Duodenal mucosa (tissue), 2 donors: ENCODE data around the gene CRYBG1.

ENCODE experiments used
- H3K27ac ChIP-seq: one replicate; pipeline ENCODE4 v1.7.0; 2013; ENCODE audit warnings: low read depth, low read length
- H3K27me3 ChIP-seq, 2 donors: one replicate each; pipeline ENCODE4 v1.7.0; 2013; ENCODE audit warnings: low read length in 2 of 2, control low read depth in 1 of 2; ENCODE audit not compliant: insufficient read depth in 2 of 2, control insufficient read depth in 1 of 2
- H3K36me3 ChIP-seq, 2 donors: one replicate each; pipeline ENCODE4 v1.7.0; 2013; ENCODE audit warnings: low read length in 2 of 2, control low read depth in 1 of 2; ENCODE audit not compliant: insufficient read depth in 2 of 2, control insufficient read depth in 1 of 2
- H3K4me1 ChIP-seq, 2 donors: one replicate each; pipeline ENCODE4 v1.7.0; 2013; ENCODE audit warnings: low read length in 2 of 2, control low read depth in 1 of 2; ENCODE audit not compliant: insufficient read depth in 2 of 2, control insufficient read depth in 1 of 2
- H3K4me3 ChIP-seq, 2 donors: one replicate each; pipeline ENCODE4 v1.7.0; 2013; ENCODE audit warnings: low read length in 2 of 2, low read depth in 1 of 2
- H3K9ac ChIP-seq, 2 donors: one replicate each; pipeline ENCODE4 v1.7.0; 2013; ENCODE audit warnings: low read length in 2 of 2, low read depth in 1 of 2
- H3K9me3 ChIP-seq, 2 donors: one replicate each; pipeline ENCODE4 v1.7.0; 2013; ENCODE audit warnings: low read length in 2 of 2, control low read depth in 1 of 2; ENCODE audit not compliant: control insufficient read depth in 1 of 2

The CRYBG1 gene

DNA sequence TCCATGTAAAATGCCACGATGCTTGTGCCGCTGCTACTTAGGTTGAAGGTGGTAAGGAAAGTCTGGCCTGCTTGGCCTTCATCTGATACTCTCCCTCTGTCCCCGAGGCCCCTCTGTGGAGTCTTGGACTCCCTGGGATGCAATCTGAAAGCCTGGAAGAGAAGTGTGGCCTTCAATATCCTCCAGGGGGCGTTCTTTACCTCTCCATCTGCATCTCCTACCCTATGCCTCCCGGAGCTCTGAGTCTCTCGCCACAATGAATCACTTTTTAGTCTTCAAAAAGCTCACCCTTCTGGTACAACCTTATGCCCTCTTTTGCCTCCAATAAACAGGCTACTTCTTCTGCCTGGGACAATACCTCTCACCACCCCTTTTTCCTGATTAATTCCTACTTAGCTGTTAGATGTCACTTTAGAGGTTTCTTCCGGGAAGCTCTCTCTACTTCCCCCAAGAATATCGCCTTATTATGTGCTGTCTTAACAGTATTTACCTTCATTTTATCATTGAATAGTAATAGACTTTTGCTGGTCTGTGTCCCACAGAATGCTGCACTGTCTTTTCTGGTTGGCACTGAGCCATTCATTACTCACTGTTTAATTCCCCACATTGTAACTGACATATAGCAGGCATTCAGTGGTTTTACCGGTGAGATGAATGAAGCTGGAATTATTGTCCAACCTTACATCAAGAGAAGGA lies 21.0 kb upstream of the CRYBG1 start:
- Histone ChIP-seq H3K27ac (no peak overlapping the region), H3K4me3 (peak overlapping the region in 1 of 2 donors; percentile 41), H3K9me3 (no peaks in the 10 kb centered on the region), H3K27me3 (peaks cover 0 to 8% of the 10 kb centered on the region in 2 donors), H3K36me3 (no peaks in the 10 kb centered on the region), H3K9ac (no peak overlapping the region), H3K4me1 (no peaks in the 10 kb centered on the region)

DNA sequence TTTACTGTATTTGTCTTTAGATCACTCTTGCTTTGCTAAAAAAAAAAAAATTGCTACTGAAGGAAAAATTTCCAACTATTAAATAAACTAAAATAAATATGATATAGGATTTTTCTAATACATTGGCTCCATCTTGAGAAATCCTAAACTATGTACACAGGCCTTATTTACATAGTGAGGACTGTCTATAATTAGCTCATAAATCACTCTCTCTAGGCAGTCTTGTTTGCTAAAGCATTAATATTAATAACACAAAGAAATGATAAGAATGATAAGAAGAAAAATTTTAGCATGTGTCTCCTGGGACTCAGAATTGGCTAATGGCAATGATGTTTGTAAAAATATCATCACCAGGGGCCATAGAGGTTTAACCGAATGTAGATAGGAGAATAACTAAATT lies 13.3 kb upstream of the CRYBG1 start:
- Histone ChIP-seq H3K27me3 (peaks cover 4 to 17% of the 10 kb centered on the region in 2 donors), H3K27ac (no peak overlapping the region), H3K4me3 (no peak overlapping the region), H3K9me3 (no peaks in the 10 kb centered on the region), H3K36me3 (no peaks in the 10 kb centered on the region), H3K4me1 (no peaks in the 10 kb centered on the region), H3K9ac (no peak overlapping the region)

DNA sequence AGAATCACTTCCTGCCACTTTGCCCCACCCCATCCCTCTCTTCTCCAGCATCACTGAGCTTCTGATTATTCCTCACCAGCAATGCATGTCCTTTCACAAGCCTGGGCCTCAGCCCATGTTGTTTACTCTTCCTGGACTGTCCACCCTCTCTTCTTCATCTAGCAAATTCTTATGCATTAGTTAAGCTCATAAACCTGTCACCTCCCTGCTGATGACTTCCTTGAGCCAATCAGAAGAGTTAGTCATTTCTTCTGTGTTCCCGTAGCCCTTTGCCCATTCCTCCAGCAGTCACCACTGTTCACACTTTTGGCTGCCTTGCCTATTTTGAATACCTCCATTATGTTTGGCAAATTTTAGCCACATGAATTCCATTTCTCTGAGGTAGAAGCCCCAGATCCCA lies 4.1 kb upstream of the CRYBG1 start:
- no peak overlapping the region for H3K27ac ChIP-seq
- H3K4me3 ChIP-seq: no peak overlapping the region
- no peaks in the 10 kb centered on the region for H3K36me3 ChIP-seq
- peaks cover 10 to 11% of the 10 kb centered on the region in 2 donors for H3K27me3 ChIP-seq
- no peaks in the 10 kb centered on the region for H3K9me3 ChIP-seq
- no peak overlapping the region for H3K9ac ChIP-seq
- peaks cover 10% of the 10 kb centered on the region in 2 donors for H3K4me1 ChIP-seq

DNA sequence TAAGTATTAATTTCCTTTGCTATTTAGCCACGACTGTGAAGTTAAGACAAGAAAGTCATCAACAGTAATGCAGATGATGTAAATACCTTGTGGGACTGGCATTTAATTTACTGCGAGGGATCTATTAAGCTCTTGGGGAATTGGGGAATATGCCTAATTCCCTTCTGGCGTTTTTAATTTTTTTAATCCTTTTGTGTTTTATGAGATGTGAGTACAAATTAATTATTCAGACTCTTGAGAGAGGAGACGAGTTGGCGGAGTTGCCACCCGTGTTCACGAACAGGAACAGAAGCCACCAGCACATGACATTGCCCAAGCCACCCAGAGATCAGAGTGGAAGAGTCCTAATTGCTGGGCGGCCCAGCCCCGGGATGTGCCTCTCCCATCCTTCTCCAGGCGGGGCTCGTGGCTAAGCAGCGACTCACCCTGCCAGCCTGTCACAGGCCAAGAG lies 533 bp upstream of the CRYBG1 start:
- Histone ChIP-seq H3K9me3 (no peaks in the 10 kb centered on the region), H3K4me3 (peak overlapping the region; percentile 50 to 68), H3K27ac (no peak overlapping the region), H3K9ac (no peak overlapping the region), H3K27me3 (peaks cover 5 to 6% of the 10 kb centered on the region in 2 donors), H3K4me1 (peaks cover 10 to 13% of the 10 kb centered on the region in 2 donors), H3K36me3 (no peaks in the 10 kb centered on the region)

DNA sequence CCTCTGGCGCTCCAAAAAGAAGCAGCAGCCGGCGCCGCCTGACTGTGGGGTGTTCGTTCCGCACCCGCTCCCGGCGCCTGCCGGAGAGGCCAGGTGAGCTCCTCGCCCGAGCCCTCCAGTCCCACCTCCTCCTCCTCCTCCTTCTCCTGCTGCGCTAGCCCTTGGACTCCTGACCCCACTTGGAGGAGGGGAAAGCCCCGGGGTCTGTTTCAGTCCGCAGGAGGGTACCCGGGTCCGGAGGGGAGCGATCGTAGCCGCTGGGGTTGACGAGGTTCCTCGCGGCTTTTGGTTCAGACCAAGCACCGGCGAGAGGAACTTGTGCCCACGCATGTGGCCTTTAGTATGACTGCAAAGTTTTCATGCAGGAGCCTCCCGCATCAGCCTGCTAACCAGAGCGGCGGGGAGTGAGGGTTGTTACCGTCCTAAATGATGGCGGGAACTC lies 493 bp downstream of the CRYBG1 start:
- Histone ChIP-seq H3K4me1 (peaks cover 10 to 13% of the 10 kb centered on the region in 2 donors), H3K27me3 (peaks cover 0 to 5% of the 10 kb centered on the region in 2 donors), H3K4me3 (peak overlapping the region; percentile 68 to 77), H3K9ac (peak overlapping the region; percentile 41 to 45), H3K36me3 (no peaks in the 10 kb centered on the region), H3K9me3 (no peaks in the 10 kb centered on the region), H3K27ac (no peak overlapping the region)

DNA sequence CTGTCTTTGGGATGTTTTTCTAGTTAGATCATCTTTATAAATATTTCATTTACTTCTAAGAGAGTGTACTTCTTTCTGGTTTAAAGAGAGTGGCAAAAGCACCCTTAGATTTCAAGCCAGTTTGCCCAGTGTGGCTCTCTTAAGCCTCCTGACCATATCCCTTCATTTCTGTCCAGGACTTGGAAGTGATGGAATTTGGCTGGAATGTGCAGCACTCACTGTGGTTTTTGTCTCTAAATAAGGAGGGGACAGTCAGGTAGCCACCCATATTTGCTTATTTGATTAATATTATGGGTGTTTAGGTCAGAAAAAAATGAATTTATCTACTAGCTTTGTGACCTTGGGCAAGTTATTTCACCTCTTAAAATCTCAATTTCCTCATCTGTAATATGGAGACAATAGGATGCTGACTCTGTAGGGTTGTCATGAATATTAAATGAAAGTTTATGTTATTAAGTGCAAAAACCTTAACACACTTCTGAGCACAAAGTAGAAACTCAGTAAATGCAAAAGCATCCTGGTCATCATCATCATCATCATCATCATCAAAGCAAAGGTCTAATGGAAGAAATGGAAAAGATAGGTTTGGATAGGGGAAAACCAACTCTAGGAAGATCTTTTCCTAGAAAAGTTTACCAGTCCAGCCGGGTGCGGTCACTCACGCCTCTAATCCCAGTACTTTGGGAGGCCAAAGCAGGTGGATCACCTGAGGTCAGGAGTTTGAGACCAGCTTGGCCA lies 3.1 kb downstream of the CRYBG1 start:
- Histone ChIP-seq H3K27ac (no peak overlapping the region), H3K4me3 (no peak overlapping the region), H3K9ac (no peak overlapping the region), H3K9me3 (no peaks in the 10 kb centered on the region), H3K36me3 (no peaks in the 10 kb centered on the region), H3K4me1 (peaks cover 7 to 13% of the 10 kb centered on the region in 2 donors), H3K27me3 (peaks cover 0 to 4% of the 10 kb centered on the region in 2 donors)

DNA sequence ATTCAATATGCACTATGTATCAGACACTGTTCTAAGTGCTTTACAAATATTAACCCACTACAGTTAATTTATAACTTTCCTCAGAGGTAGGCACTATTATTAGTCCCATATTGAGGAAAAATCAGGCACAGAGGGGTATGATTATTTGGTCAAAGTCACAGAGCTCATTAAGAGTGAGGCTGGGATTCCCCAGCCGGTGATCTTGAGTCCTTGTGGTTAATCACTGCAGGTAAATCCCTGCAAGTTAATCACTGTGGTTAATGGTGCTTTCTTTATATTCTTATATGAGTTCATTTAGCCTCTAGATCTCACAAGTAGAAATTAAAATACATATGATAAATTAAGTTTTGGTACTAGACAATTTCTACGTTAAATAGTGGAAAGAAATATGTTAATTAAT lies 9.2 kb downstream of the CRYBG1 start:
- no peaks in the 10 kb centered on the region for H3K9me3 ChIP-seq
- no peaks in the 10 kb centered on the region for H3K27me3 ChIP-seq
- H3K36me3 ChIP-seq: no peaks in the 10 kb centered on the region
- H3K27ac ChIP-seq: no peak overlapping the region
- peaks cover 9 to 31% of the 10 kb centered on the region in 2 donors for H3K4me1 ChIP-seq
- no peak overlapping the region for H3K9ac ChIP-seq
- no peak overlapping the region for H3K4me3 ChIP-seq

DNA sequence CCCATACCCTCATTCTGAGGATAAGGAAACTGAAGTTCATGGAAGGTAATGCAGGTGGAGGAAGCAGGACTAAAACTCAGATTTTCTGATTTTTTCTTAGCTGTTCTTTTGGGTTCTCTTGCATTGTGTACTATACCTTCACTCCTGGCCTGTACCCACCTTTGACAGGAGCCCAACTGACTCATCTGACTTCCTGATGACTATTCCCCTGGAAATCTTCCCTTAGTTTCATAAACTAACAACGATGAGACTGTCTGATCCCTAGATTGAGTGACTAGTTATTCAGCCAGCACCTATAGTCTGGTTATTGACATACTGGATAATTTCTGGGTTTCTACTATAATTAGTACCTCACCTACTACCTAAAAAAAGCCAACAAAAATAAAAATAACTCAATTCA lies 10.1 kb downstream of the CRYBG1 start:
- Histone ChIP-seq H3K9me3 (no peaks in the 10 kb centered on the region), H3K9ac (no peak overlapping the region), H3K4me3 (no peak overlapping the region), H3K36me3 (no peaks in the 10 kb centered on the region), H3K27me3 (no peaks in the 10 kb centered on the region), H3K27ac (no peak overlapping the region), H3K4me1 (peaks cover 9 to 31% of the 10 kb centered on the region in 2 donors)

DNA sequence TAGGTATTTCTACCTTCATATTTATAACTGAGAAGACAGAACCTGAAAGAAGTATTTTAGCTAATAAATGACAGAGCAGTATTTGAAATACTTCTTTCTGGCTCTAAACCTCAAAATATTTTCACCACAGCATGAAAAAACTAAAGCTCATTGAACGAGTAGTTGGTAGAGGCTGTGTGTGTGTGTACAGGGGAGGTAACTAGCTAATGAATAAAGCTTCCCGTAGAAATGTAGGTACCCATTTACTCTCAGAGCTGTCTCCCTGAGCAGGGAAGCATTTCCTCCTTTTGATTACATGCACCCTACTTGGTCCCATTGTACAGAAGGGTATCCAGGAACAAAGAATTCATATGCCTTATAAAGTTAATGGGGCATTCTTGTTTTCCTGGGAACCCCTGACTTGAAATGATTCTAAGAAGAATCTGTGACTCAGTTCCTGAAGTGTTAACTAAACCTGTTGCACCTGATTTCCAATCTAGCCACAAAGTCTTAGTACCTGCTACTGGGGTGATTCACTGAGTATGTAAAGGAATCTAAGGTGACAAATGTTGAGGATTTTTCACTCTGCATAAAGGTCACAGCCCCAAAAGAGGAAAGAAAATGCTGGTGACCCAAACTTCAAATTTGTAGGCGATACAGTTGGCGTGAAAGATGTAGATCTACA lies 12.5 kb downstream of the CRYBG1 start:
- Histone ChIP-seq H3K4me3 (no peak overlapping the region), H3K27me3 (no peaks in the 10 kb centered on the region), H3K36me3 (no peaks in the 10 kb centered on the region), H3K27ac (no peak overlapping the region), H3K9ac (no peak overlapping the region), H3K4me1 (peaks cover 9 to 33% of the 10 kb centered on the region in 2 donors), H3K9me3 (no peaks in the 10 kb centered on the region)
